Ammon's horn (tissue), 1 donor: Measurements from ENCODE around the gene STRADB.
"Not testable (repeated sequence)": the region's sequence is repeated elsewhere in the genome, so short reads cannot be mapped to it uniquely, and the experiment has no call there.

Experiments
- DNase-seq: peaks from one replicate; pipeline ENCODE4 v3.0.0-alpha.2; 2016; ENCODE audit warnings: low spot score

The STRADB gene

GRCh38 chr2:201470821-201471731 is 19.5 kb downstream of the STRADB start:
- DNase-seq = no peak

GRCh38 chr2:201471732-201472393 is 20.3 kb downstream of the STRADB start:
- DNase-seq = no peak

- no peak for DNase-seq
These were observed 20.9 kb downstream of the STRADB start for GRCh38 chr2:201472411-201472810.

- DNase-seq = no peak
These were observed 31.0 kb downstream of the STRADB start for GRCh38 chr2:201482543-201482942.

- DNase-seq = no peak
These were observed 31.8 kb downstream of the STRADB start for GRCh38 chr2:201483342-201483741.

GRCh38 chr2:201483758-201484157 is 32.2 kb downstream of the STRADB start:
- DNase-seq = not testable (repeated sequence)

- no peak for DNase-seq
These were observed 33.3 kb downstream of the STRADB start for GRCh38 chr2:201484805-201485204.

- DNase-seq = no peak
These were observed 38.8 kb downstream of the STRADB start for GRCh38 chr2:201490291-201490690.

GRCh38 chr2:201496785-201497184 is 45.2 kb downstream of the STRADB start:
- no peak for DNase-seq

- DNase-seq = no peak
These were observed 49.0 kb downstream of the STRADB start for GRCh38 chr2:201500534-201500933.

- no peak for DNase-seq
These were observed 51.2 kb downstream of the STRADB start for GRCh38 chr2:201502713-201503112.

GRCh38 chr2:201507725-201508124 is 56.2 kb downstream of the STRADB start:
- DNase-seq = no peak

GRCh38 chr2:201513271-201513670 is 61.7 kb downstream of the STRADB start:
- no peak for DNase-seq

GRCh38 chr2:201515573-201516246 is 64.2 kb downstream of the STRADB start:
- no peak for DNase-seq

- DNase-seq = no peak
These were observed 65.6 kb downstream of the STRADB start for GRCh38 chr2:201517094-201517493.

GRCh38 chr2:201520201-201520600 is 68.7 kb downstream of the STRADB start:
- no peak for DNase-seq

- no peak for DNase-seq
These were observed 71.4 kb downstream of the STRADB start for GRCh38 chr2:201522965-201523364.

GRCh38 chr2:201523506-201523905 is 72.0 kb downstream of the STRADB start:
- DNase-seq = no peak
